GM19240 (cell line): ENCODE measurements around the gene DCUN1D4.
"Not testable (repeated sequence)": the region's sequence is repeated elsewhere in the genome, so short reads cannot be mapped to it uniquely, and the experiment has no call there.

Source experiments
- DNase-seq: peaks from one replicate; pipeline ENCODE4 v3.0.0; 2011; ENCODE audit warnings: low spot score; ENCODE audit not compliant: insufficient read length

Gene DCUN1D4

GRCh38 chr4:51893402-51893801, 50.4 kb downstream of the DCUN1D4 start:
- DNase-seq, result not testable (repeated sequence)

DNA sequence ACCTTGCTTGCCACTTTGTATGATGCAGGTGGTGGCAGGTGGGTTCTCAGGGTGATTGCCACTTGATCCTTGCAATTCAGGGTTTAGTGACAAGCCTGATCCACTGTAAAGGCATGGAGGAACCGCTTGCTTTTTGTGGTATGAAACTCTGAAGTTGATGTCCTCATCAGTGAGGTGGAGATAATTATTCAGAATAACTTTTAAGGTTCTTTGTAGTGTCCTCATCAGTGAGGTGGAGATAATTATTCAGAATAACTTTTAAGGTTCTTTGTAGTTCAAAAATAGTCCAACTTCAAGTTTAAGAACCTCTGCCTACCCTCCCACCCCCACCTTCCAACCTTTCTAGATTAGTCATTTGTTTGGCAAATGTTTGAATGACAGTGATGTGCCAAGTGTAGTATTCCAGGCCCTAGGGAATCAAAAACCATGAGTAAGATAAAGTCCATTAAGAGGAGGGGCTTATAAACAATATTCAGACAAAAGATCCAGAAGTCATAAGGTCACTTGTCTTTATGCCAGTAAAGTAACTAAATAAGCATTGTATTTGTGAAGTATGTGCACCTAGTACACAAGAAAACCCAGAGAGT, 51.2 kb downstream of the DCUN1D4 start:
- no peak for DNase-seq

DNA sequence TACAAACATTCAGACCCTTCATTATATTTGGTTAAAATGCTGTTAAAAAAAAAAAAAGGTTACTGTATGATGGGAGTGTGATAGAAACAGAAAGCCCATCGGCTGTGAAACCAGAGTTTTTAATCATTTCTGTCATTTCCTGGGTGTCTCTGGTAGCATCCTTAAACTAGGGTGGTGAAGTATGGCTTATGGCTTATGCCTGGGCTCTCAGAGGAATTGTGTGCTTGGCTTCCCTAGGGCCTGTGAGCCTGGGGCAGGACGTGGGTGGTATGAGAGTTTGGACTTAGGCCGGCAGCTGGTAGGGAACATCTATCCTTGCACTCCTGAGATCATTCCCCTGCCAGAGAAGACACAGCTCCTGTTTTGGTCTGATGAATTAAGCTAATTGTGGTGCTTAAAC, 52.2 kb downstream of the DCUN1D4 start:
- peak; percentile 5 for DNase-seq

GRCh38 chr4:51895816-51896408, 53.0 kb downstream of the DCUN1D4 start:
- peak; percentile 53 for DNase-seq

GRCh38 chr4:51901363-51901762, 58.4 kb downstream of the DCUN1D4 start:
- no peak for DNase-seq

DNA sequence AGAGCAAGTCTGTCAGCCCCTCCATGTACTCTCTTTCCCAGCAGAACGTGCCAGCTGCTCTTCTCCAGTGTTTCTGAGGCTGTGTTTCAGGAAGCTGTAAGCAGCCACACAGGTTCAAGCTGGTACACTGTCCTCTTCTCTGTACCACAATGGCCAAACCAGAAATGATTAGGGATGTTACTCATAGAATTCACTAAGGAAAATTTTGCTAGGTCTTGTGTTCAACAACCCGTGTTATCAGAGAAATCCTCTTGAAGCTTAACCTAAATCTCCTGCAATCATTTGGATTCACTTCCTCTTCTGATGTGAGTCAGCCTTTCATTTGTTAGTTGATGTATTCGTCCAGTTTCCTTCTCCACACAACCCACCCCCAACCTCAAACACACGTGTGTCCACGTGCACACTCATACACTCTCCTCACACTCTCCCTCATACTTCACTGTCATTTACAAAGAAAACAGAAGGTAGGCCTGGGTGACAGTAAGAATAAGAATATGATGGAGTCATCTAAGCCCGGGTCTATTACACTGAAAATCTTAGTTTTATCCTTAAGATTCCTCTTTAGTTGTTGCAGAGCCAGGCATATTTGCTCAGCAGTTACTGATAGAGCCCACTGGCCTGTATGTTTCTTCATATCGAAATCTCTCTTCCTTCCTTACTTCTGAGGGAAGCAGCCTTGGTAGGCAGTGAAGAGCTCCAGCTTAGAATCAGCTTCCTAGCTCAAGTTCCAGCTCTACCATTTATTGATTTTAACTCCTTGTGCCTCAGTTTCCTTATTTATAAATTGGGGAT, 63.4 kb downstream of the DCUN1D4 start:
- DNase-seq, result no peak

GRCh38 chr4:51907006-51907669, 64.2 kb downstream of the DCUN1D4 start:
- DNase-seq, result no peak

DNA sequence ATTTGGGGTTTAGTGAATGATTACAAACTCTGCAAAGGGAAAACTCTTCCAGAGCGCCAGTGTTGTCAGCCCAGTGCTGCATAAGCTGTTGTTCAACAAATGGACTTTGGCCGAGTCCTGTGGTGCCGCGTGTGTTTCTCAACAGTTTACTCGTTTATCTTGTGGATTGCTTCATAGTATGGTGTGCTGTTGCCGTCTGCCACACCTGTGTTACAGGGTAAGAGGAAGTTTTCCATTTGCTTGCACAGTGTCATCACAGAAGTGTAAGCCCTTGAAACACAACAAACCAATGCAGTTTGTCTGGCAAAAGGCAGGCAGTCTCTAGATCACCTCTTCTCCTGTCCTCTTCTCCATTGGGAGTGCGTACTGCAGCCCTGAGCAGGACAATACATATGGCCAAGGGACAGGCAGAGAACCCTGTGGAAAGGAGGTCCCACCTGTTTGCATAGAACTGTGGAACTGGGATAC, 66.3 kb downstream of the DCUN1D4 start:
- no peak for DNase-seq

DNA sequence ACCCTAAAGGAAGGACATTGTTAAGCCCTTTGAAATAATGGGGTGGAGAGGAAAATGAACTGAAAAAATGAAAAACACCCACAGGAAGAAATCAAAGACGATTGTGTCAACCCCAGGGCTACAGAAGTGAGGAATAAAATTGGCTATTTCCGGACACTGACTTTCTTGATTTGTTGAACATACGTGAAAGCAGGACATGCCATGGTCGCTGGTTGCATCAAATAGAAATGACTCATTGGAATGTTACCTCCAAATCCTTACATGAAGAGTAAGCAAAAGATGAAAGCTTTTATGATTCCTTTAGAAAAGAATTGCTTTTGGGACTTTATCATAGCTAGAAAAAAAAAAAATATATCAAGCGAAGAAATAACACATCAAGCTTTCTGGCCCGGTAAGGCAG, 75.3 kb downstream of the DCUN1D4 start:
- DNase-seq, result no peak

GRCh38 chr4:51923343-51923742, 80.4 kb downstream of the DCUN1D4 start:
- no peak for DNase-seq

DNA sequence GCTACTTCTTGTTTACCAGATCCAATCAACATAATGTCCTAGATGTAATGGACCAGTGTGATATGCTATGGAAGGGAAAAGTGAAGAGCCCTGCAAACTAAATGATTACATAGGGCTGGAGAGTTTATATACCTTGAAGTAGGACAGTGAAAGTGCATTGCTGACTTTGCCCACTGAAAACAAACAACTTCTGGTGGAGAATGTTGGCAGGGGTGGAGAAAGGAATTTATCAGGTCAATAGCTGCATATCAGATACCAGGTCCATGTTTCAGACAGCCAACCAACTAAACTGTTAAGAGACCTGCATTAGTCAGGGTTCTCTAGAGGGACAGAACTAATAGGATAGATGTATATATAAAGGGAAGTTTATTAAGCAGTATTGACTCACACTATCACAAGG, 82.4 kb downstream of the DCUN1D4 start:
- no peak for DNase-seq

GRCh38 chr4:51930557-51930956, 87.6 kb downstream of the DCUN1D4 start:
- DNase-seq, result no peak

DNA sequence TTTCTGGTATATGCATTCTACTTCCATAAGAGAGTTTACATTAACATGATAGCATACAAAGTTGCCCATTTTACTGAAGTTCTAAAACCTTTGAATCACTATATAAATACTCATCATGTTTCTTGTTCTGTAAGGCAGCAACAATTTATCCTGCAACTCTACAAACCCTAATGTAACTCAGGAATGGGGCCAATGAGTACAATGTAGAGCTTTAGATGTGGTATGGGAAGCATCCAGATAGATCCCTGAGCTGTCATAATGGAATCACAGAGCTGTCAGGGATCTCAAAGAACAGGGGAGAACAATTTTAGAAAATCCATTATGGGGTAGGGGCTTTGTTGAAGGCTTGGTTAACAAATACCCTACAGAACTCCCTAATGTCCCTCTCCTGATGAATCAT, 88.5 kb downstream of the DCUN1D4 start:
- no peak for DNase-seq

- DNase-seq, result no peak
Observed at GRCh38 chr4:51932261-51932660, 89.3 kb downstream of the DCUN1D4 start.

GRCh38 chr4:51932684-51933083, 89.7 kb downstream of the DCUN1D4 start:
- DNase-seq, result no peak

DNA sequence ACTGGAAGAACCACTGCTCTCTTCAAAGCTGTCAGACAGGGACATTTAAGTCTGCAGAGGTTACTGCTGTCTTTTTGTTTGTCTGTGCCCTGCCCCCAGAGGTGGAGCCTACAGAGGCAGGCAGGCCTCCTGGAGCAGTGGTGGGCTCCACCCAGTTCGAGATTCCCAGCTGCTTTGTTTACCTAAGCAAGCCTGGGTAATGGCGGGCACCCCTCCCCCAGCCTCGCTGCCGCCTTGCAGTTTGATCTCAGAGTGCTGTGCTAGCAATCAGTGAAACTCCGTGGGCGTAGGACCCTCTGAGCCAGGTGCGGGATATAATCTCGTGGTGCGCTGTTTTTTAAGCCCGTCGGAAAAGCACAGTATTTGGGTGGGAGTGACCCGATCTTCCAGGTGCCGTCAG, 97.5 kb downstream of the DCUN1D4 start:
- DNase-seq, result not testable (repeated sequence)

- no peak for DNase-seq
Observed at GRCh38 chr4:51942108-51942832, 99.3 kb downstream of the DCUN1D4 start.

DNA sequence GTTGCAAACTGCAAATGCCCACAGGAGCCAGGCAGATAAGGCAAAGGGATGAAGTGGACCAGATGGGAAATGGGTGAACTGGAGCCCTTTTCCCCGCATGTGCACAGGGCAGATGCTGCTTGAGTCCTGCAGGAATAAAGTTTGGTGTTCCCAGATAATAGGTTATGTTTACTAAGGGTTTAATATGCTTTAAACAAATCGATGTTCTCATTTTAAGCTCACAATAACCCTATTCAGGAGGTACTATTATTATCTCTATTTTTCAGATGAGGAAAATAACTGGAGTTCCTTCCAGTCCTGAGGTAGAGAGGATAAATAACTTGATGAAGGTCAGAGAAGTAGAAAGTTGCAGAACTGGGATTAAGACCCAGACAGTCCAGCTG, 99.9 kb downstream of the DCUN1D4 start:
- DNase-seq, result no peak

GRCh38 chr4:51943221-51943620, 100.3 kb downstream of the DCUN1D4 start:
- no peak for DNase-seq

- DNase-seq, result no peak
Observed at GRCh38 chr4:51958199-51958968, 115.4 kb downstream of the DCUN1D4 start.

DNA sequence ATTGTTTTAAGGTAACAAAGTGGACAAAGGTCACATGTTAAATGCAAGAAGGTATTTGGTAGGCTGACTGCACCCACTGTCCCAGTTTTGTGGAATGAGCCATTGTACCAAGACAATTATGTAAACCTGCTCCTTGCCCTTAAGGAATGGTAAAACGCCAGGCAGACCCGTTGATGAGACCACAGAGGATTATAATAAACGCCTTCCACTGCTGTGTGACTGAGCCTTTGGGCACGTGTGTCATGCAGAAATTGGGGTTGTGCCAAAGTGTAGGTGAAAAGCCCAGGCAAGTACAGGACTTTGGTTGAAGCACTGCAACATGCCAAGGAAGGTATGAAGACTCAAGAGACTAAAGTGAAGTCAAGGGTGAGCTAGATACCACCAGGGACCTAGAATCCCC, 117.5 kb downstream of the DCUN1D4 start:
- no peak for DNase-seq
